Neural cell (in vitro differentiated cells): ENCODE measurements around the gene RHEBL1. TPM values are rescaled to one million over a fixed set of nuclear protein-coding genes. Genes with fewer than 3 reads are reported as not detected.

Source experiments
- H2AFZ ChIP-seq: fragments of 200-600, 300-800 bp; sonication (generic), shearing (Covaris generic); 2 replicates; pipeline ENCODE4 v1.6.0; 2014; ENCODE audit warnings: low read depth, mild to moderate bottlenecking, antibody characterized with exemption, low read length, moderate library complexity
- H3F3A ChIP-seq: fragments of 200-600 bp; shearing (Covaris generic); 2 replicates; pipeline ENCODE4 v1.6.1; 2016; ENCODE audit warnings: mild to moderate bottlenecking, moderate library complexity, mixed read lengths, antibody characterized with exemption, low read length; ENCODE audit not compliant: insufficient read depth, poor library complexity, severe bottlenecking
- H3K27ac ChIP-seq: fragments of 200-600, 300-800 bp; sonication (generic), shearing (Covaris generic); 2 replicates; pipeline ENCODE4 v1.5.1; 2014; ENCODE audit warnings: mild to moderate bottlenecking, low read length, moderate library complexity
- H3K27me3 ChIP-seq: fragments of 300-800, 200-600 bp; sonication (generic), shearing (Covaris generic); 2 replicates; pipeline ENCODE4 v1.6.0; 2014; ENCODE audit warnings: mild to moderate bottlenecking, low read depth, low read length, moderate library complexity; ENCODE audit not compliant: insufficient read depth
- H3K36me3 ChIP-seq: fragments of 300-800, 200-600 bp; sonication (generic), shearing (Covaris generic); 2 replicates; pipeline ENCODE4 v1.5.1; 2014; ENCODE audit warnings: mild to moderate bottlenecking, antibody characterized with exemption, low read length, moderate library complexity; ENCODE audit not compliant: insufficient read depth
- H3K4me2 ChIP-seq: fragments of 300-800, 200-600 bp; sonication (generic), shearing (Covaris generic); 2 replicates; pipeline ENCODE4 v1.6.0; 2014; ENCODE audit warnings: mild to moderate bottlenecking, low read length
- H3K4me3 ChIP-seq: fragments of 300-800, 200-600 bp; sonication (generic), shearing (Covaris generic); 2 replicates; pipeline ENCODE4 v1.5.1; 2014; ENCODE audit warnings: mild to moderate bottlenecking, low read length, moderate library complexity
- H3K79me2 ChIP-seq: fragments of 200-600 bp; shearing (Covaris generic); replicated peaks from 2 replicates; pipeline ENCODE4 v1.6.0; 2014; ENCODE audit warnings: mild to moderate bottlenecking, low read length, moderate library complexity; ENCODE audit not compliant: insufficient read depth
- H3K9ac ChIP-seq: fragments of 300-800, 200-600 bp; sonication (generic), shearing (Covaris generic); 2 replicates; pipeline ENCODE4 v1.6.1; 2016; ENCODE audit warnings: mild to moderate bottlenecking, low read length, mixed read lengths
- H3K9me2 ChIP-seq: fragments of 200-600 bp; shearing (Covaris generic); 2 replicates; pipeline ENCODE4 v1.6.1; 2016; ENCODE audit warnings: mild to moderate bottlenecking, low read length, mixed read lengths; ENCODE audit not compliant: insufficient read depth
- H3K9me3 ChIP-seq: fragments of 200-600, 300-800 bp; sonication (generic), shearing (Covaris generic); 2 replicates; pipeline ENCODE4 v1.6.1; 2016; ENCODE audit warnings: mild to moderate bottlenecking, mixed run types, low read length, moderate library complexity, mixed read lengths
- H4K20me1 ChIP-seq: fragments of 200-600 bp; shearing (Covaris generic); 2 replicates; pipeline ENCODE4 v1.6.1; 2016; ENCODE audit warnings: mild to moderate bottlenecking, mixed run types; ENCODE audit not compliant: insufficient read depth
- CTCF ChIP-seq: fragments of 450-650 bp; IDR thresholded peaks from 2 replicates; pipeline ENCODE4 v1.5.1; 2014; ENCODE audit warnings: antibody characterized with exemption, mild to moderate bottlenecking, moderate library complexity; ENCODE audit not compliant: poor library complexity, severe bottlenecking
- EP300 ChIP-seq: fragments of 450-650 bp; conservative IDR thresholded peaks from 2 replicates; pipeline ENCODE4 v1.6.1; 2014; ENCODE audit warnings: antibody characterized with exemption, mild to moderate bottlenecking, moderate library complexity; ENCODE audit not compliant: poor library complexity, severe bottlenecking
- EZH2 ChIP-seq: fragments of 200-600, 300-800 bp; shearing (Covaris generic), sonication (generic); IDR thresholded peaks from 2 replicates; pipeline ENCODE4 v1.6.1; 2014; ENCODE audit warnings: antibody characterized with exemption, low read length, borderline replicate concordance, mild to moderate bottlenecking; ENCODE audit not compliant: insufficient read depth, poor library complexity, severe bottlenecking
- MXI1 ChIP-seq: fragments of 450-650 bp; conservative IDR thresholded peaks from 2 replicates; pipeline ENCODE4 v1.6.1; 2014; ENCODE audit warnings: antibody characterized with exemption, mild to moderate bottlenecking; ENCODE audit not compliant: poor library complexity, severe bottlenecking
- POLR2AphosphoS5 ChIP-seq: IDR thresholded peaks from 2 replicates; pipeline ENCODE4 v1.6.1; 2012
- RAD21 ChIP-seq: fragments of 450-650 bp; conservative IDR thresholded peaks from 2 replicates; pipeline ENCODE4 v1.6.1; 2014; ENCODE audit warnings: antibody characterized with exemption, mild to moderate bottlenecking, moderate library complexity
- REST ChIP-seq: IDR thresholded peaks from 2 replicates; pipeline ENCODE4 v1.6.1; 2012; ENCODE audit warnings: borderline replicate concordance
- SMC3 ChIP-seq: fragments of 450-650 bp; conservative IDR thresholded peaks from 2 replicates; pipeline ENCODE4 v1.6.1; 2014; ENCODE audit warnings: antibody characterized with exemption, mild to moderate bottlenecking, moderate library complexity; ENCODE audit not compliant: poor library complexity
- TAF1 ChIP-seq: IDR thresholded peaks from 2 replicates; pipeline ENCODE4 v1.6.1; 2012; ENCODE audit warnings: low read depth
- polyA plus RNA-seq: library from polyadenylated mRNA; depleted of rRNA; stranded (reverse); fragments of >200 nt; gene quantifications from 2 replicates; pipeline ENCODE4 v1.2.3, GENCODE V29; 2014

Gene RHEBL1
- polyA plus RNA-seq, 1 donor from 2014 or later, result 0.68 TPM

GRCh38 chr12:49041036-49041880 lies 28.5 kb downstream of the RHEBL1 start:
- H3K36me3 ChIP-seq, result no peaks in the 10 kb centered on the region
- H4K20me1 ChIP-seq, result no peaks in the 10 kb centered on the region
- no peaks in the 10 kb centered on the region for H3F3A ChIP-seq
- no peak overlapping the region for H3K4me2 ChIP-seq
- no peak overlapping the region for H2AFZ ChIP-seq
- TF ChIP-seq POLR2AphosphoS5, result no peak
- TF ChIP-seq TAF1, result no peak
- no peak for TF ChIP-seq RAD21
- no peak for TF ChIP-seq REST
- no peak for TF ChIP-seq EZH2
- TF ChIP-seq SMC3, result no peak
- no peak for TF ChIP-seq CTCF
- TF ChIP-seq EP300, result no peak
- no peak for TF ChIP-seq MXI1
- H3K9me2 ChIP-seq, result no peaks in the 10 kb centered on the region
- no peak overlapping the region for H3K9ac ChIP-seq
- H3K9me3 ChIP-seq, result no peaks in the 10 kb centered on the region
- H3K79me2 ChIP-seq, result no peaks in the 10 kb centered on the region
- no peak overlapping the region for H3K27ac ChIP-seq
- H3K27me3 ChIP-seq, result no peaks in the 10 kb centered on the region
- H3K4me3 ChIP-seq, result no peak overlapping the region

GRCh38 chr12:49040364-49040855 lies 29.4 kb downstream of the RHEBL1 start:
- no peaks in the 10 kb centered on the region for H3K36me3 ChIP-seq

More at GRCh38 chr12:49040364-49040855, 29.4 kb downstream of the RHEBL1 start:
- no peaks in the 10 kb centered on the region for H4K20me1 ChIP-seq
- no peaks in the 10 kb centered on the region for H3K79me2 ChIP-seq
- H3K4me3 ChIP-seq, result no peak overlapping the region
- TF ChIP-seq POLR2AphosphoS5 (no peak), EZH2 (no peak), TAF1 (no peak), RAD21 (no peak), MXI1 (no peak), SMC3 (no peak), REST (no peak), CTCF (no peak), EP300 (no peak)
- no peaks in the 10 kb centered on the region for H3K27me3 ChIP-seq
- no peaks in the 10 kb centered on the region for H3F3A ChIP-seq
- no peak overlapping the region for H3K27ac ChIP-seq
- H3K9ac ChIP-seq, result no peak overlapping the region
- H2AFZ ChIP-seq, result no peak overlapping the region
- H3K4me2 ChIP-seq, result no peak overlapping the region
- H3K9me3 ChIP-seq, result no peaks in the 10 kb centered on the region
- no peaks in the 10 kb centered on the region for H3K9me2 ChIP-seq
